ENCODE measurements around the gene NDUFAF8.
A peak's percentile ranks its signal among the peaks of the same experiment; 100 is the strongest.

The NDUFAF8 gene

DNA sequence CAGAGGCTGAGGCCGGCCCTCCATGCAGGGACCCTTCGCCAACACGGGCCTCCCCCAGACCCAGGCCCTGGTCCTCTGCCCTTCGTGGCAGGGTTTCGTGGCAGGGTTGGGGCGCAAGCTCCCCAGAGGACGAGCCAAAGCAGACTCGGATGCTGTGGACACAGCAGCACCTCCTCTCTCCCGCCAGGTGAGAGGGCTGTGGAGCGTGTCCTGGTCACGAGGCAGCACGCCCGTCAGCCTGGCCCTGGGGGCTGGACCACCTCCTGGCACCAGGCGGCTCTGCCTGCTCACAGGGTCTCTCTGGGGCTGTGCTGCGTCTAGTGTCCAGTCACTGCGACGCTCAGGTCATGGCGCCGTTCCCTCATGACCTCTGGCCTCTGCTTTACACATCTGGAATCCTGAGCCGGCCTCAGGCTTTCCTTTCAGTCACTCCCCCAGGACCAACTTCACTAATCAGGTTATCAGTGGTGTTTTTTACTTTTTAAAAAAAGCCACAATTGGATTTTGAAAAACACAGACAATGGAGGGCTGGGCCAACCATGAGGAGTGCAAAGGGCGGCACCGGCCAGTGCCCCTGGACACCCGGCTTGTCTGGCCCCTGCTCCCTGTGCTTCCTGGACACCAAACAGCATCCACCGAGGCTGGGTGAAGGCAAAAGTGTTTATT lies 5.4 kb downstream of the NDUFAF8 start:
- TF ChIP-seq, protein P1, sequence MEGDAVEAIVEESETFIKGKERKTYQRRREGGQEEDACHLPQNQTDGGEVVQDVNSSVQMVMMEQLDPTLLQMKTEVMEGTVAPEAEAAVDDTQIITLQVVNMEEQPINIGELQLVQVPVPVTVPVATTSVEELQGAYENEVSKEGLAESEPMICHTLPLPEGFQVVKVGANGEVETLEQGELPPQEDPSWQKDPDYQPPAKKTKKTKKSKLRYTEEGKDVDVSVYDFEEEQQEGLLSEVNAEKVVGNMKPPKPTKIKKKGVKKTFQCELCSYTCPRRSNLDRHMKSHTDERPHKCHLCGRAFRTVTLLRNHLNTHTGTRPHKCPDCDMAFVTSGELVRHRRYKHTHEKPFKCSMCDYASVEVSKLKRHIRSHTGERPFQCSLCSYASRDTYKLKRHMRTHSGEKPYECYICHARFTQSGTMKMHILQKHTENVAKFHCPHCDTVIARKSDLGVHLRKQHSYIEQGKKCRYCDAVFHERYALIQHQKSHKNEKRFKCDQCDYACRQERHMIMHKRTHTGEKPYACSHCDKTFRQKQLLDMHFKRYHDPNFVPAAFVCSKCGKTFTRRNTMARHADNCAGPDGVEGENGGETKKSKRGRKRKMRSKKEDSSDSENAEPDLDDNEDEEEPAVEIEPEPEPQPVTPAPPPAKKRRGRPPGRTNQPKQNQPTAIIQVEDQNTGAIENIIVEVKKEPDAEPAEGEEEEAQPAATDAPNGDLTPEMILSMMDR (IDR thresholded peaks at IDR 0.05; ENCODE audit: insufficient read depth, low read depth, low read length, missing control alignments) = no peak
- H3K4me3 ChIP-seq (ENCODE audit: low read depth, low read length) = no peak overlapping the region
- DNase-seq (ENCODE audit: low read depth) = no peak

DNA sequence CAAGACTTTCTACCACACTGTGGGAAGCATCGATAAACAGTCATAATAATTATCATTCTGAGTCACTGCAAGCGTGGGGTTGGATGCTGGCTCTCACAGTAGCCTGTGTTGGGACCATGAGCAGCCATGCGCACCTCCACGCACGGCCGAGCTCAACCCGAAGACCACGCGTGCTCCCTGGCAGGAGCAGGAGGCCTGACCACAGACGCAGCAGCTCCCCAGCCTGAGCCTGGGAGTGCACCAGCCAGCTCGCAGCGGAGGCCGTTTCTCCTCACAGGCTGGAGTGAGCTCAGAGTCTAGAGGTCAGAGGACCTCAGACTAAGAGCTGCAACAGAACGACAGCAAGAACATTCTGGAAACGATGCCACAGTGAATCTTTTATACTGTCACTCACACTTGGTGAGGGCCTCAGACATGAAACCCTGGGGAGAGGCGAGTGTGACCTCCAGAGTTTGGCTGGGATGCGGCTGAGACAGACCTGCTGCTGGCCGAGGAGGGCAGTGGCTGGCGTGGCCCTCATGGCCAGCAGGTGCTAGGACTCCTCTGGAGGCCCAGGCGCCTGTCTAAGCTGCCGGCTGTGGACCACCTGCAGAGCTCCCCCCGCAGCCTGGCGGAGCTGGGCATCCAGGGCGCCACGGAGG lies 6.0 kb downstream of the NDUFAF8 start:
- H3K4me3 ChIP-seq (ENCODE audit: low read depth, low read length) = no peak overlapping the region
- DNase-seq (ENCODE audit: low read depth) = peak; percentile 85
- TF ChIP-seq, protein P1 (IDR thresholded peaks at IDR 0.05; ENCODE audit: insufficient read depth, low read depth, low read length, missing control alignments) = no peak

DNA sequence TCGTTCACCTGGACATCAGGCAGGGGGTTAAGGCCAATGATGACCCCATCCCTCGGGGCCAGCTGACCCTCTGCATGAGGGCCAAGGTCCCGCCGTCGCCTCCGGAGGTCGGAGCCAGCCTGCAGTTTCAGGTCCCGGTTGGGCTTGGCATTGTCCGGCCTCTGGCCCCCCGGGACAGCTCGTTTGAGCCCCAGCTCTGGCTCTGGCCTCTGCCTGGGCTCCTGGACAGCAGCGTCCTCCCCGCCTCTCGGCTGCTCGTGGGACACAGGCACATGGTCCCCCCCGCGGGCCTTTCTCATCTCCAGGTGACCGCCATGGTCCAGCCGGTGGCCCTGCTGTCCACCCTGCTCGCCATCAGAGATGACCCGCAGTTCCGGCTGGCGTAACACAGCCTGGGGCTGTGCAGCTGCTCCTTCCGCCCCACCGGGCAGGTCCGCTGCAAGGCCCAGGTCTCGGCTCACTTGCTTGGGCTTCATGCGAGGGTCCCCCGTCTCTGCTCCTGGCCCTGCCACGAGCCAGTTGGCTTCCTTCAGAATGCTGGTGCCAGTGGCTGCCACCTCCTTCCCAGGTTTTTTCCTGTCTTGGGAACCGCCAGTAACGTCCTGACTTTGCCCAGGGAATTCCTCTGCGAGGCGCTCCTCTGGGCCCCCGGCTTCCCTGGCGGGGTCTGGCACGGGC lies 6.7 kb downstream of the NDUFAF8 start:
- no peak overlapping the region for H3K4me3 ChIP-seq (ENCODE audit: low read depth, low read length)
- DNase-seq (ENCODE audit: low read depth) = no peak
- TF ChIP-seq, protein P1 (IDR thresholded peaks at IDR 0.05; ENCODE audit: insufficient read depth, low read depth, low read length, missing control alignments) = no peak

DNA sequence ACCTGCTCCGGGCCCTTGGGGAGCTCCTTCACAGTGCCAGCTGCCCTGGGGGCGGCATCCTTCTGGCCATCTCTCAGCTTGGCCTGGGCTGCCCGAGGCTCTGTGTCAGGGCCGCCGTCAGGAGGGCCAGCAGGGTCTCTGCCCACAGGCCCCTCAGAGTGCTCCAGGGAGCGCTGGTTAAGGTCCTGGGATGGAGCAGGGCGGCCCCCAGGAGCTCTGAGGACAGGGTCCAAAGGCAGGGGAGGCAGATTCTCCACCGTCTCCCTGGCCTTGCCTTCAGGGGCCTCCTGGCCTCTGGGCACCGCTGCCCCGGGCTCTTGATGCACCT lies 7.2 kb downstream of the NDUFAF8 start:
- no peak overlapping the region for H3K4me3 ChIP-seq (ENCODE audit: low read depth, low read length)
- DNase-seq (ENCODE audit: low read depth) = no peak

DNA sequence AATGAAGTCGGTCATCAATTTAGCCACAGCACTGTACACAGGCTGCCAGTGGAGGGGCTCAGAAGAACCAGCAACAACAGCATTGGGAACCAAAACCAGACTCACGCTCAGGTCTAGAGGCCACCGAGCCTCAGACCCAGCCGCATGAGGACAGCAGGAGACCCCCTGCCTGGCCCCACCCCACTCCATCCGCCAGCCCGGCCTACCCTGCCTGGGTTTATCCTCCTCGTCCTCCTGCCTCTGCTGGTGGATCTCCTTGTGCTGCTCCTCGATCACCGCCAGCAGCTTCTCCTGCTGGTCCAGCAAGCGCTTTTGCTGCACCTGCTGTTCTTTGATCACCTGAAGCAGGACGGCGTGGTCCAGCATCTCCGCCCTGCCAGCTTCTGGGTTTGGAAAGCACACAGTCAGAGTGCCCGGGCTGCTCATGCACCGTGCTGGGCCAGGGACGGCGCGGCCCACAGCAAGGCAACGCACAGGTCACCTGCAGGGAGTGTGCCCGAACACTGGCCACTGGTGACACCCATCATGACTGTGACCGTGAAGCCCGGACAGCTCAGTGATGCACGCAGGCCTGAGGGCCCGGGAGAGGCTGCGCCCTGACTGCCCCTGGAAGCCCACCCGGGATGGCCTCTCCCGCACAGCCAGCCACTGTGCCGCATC lies 7.7 kb downstream of the NDUFAF8 start:
- no peak for DNase-seq (ENCODE audit: low read depth)
- TF ChIP-seq, protein P1 (IDR thresholded peaks at IDR 0.05; ENCODE audit: insufficient read depth, low read depth, low read length, missing control alignments) = no peak
- H3K4me3 ChIP-seq (ENCODE audit: low read depth, low read length) = no peak overlapping the region

More for the DNA sequence above, 7.2 kb downstream of the NDUFAF8 start:
- TF ChIP-seq, protein P1 (IDR thresholded peaks at IDR 0.05; ENCODE audit: insufficient read depth, low read depth, low read length, missing control alignments) = no peak

DNA sequence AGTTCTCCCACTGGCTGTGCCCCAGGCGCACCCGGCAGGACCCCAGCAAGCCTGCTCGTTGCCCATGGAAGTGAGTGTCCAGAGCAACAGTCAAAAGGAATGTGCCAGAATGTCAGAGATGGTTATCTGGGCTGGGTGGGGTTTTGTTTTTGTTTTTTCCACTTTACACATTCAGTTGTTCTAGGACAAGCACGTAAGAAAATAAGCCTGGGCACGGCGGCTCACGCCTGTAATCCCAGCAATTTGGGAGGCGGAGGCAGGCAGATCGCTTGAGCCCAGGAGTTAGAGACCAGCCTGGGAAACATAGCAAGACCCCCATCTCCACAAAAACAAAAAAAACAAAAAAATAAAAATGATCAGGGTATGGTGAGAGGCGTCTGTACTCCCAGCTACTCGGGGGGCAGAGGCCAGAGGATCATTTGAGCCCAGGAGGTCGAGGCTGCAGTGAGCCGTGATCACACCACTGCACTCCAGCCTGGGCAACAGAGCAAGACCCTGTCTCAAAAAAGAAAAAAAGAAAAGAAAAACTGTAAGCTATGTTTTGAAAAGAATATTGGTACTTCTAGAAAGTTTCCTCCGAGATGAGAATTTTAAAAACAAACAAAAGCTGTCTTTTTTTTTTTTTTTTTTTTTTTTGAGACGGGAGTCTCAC lies 8.3 kb downstream of the NDUFAF8 start:
- no peak for DNase-seq (ENCODE audit: low read depth)
- H3K4me3 ChIP-seq (ENCODE audit: low read depth, low read length) = no peak overlapping the region
- TF ChIP-seq, protein P1 (IDR thresholded peaks at IDR 0.05; ENCODE audit: insufficient read depth, low read depth, low read length, missing control alignments) = no peak

Data from GM12865 (cell line).